Heart left ventricle (tissue), 13 donors: ENCODE results near the gene ENAM.

Source experiments
- CTCF ChIP-seq, 12 donors: fragments of 200-600 bp; sonication (generic) in 4 of 12; IDR thresholded peaks; one replicate each; pipeline versions ENCODE4 v1.5.0 to v1.8.0; 2018 to 2022; ENCODE audit warnings: antibody characterized with exemption in 12 of 12, mild to moderate bottlenecking in 5 of 12
- POLR2A ChIP-seq, 2 donors: fragments of 450-650 bp; IDR thresholded peaks; one replicate each; pipeline ENCODE4 v1.6.1; 2017; ENCODE audit warnings: antibody characterized with exemption in 2 of 2, mild to moderate bottlenecking in 2 of 2, moderate library complexity in 2 of 2
- donor health status: ischemic (EF 13 %, LVEDD 7.1; RV severe dilation, severe dysfunction).
- donor health status: DM: no; HTN: yes; CAD: no.
- donor health status: DM: no; HTN: no; CAD: no.
- donor health status: ischemic (EF 25% LVEDD 6.9; RV normal size, moderate dysfunction).
- donor health status: ischemic (EF 25% LVEDD 5.7; RV mildly dilated, moderate dysfunction).
- donor health status: ischemic (EF 35%, LVEDD 5.7; RV mildly dilated, moderate dysfunction).
- donor health status: nonischemic (EF 11% LVEDD 7.7; RV severe dilation, severe dysfunction).
- donor health status: DM: yes; HTN: yes; CAD: no.
- donor health status: PGD.
- donor health status: ischemic (EF 29% LVEDD 5.4; RV normal size, mild dysfunction).
- donor health status: nonischemic (EF 23%, LVEDD 6.1; RV moderate dilation, normal function).

GRCh38 chr4:70676554-70677090 lies 48.1 kb downstream of the ENAM start:
- TF ChIP-seq CTCF (IDR thresholded peaks at IDR 0.05), result no peak
- no peak for TF ChIP-seq POLR2A (IDR thresholded peaks at IDR 0.05)
